Fibroblast of lung (primary cell): Measurements from ENCODE around the gene CRELD2. TPM values are rescaled to one million over a fixed set of nuclear protein-coding genes. Genes with fewer than 3 reads are reported as not detected.

Source experiments
- DNase-seq, 2 donors: peaks; one replicate each; pipeline versions ENCODE4 v3.0.0 to v3.0.0-alpha.2; 2010; ENCODE audit warnings: low read depth in 2 of 2
- H2AFZ ChIP-seq: 2 replicates; pipeline ENCODE4 v1.5.1; 2012; ENCODE audit warnings: low read length, control low read depth, inconsistent platforms
- H3K27ac ChIP-seq: 2 replicates; pipeline ENCODE4 v1.5.1; 2011; ENCODE audit warnings: low read length, control low read depth; ENCODE audit not compliant: insufficient read depth
- H3K27me3 ChIP-seq: 2 replicates; pipeline ENCODE4 v1.5.1; 2011; ENCODE audit warnings: mild to moderate bottlenecking, low read length; ENCODE audit not compliant: control insufficient read depth, insufficient read depth
- H3K36me3 ChIP-seq: 2 replicates; pipeline ENCODE4 v1.5.1; 2011; ENCODE audit warnings: low read length; ENCODE audit not compliant: control insufficient read depth, insufficient read depth
- H3K4me1 ChIP-seq: 2 replicates; pipeline ENCODE4 v1.5.1; 2011; ENCODE audit warnings: low read length; ENCODE audit not compliant: control insufficient read depth, insufficient read depth; ENCODE audit errors: extremely low read depth
- H3K4me2 ChIP-seq: 2 replicates; pipeline ENCODE4 v1.5.1; 2011; ENCODE audit warnings: low read length, control low read depth; ENCODE audit not compliant: insufficient read depth; ENCODE audit errors: extremely low read depth
- H3K4me3 ChIP-seq, 4 experiments: fragments of 200-600 bp in 1 of 4; sonication (generic) in 1 of 4; replicated peaks in 1 of 4; 2 replicates each; pipeline ENCODE4 v1.5.1; 2011 to 2016; ENCODE audit warnings: low read length in 4 of 4, low read depth in 3 of 4, mild to moderate bottlenecking in 3 of 4, control low read depth in 2 of 4, inconsistent platforms in 1 of 4, mixed read lengths in 1 of 4; ENCODE audit not compliant: insufficient read depth in 1 of 4; ENCODE audit errors: control extremely low read depth in 1 of 4
- H3K79me2 ChIP-seq: 2 replicates; pipeline ENCODE4 v1.5.1; 2012; ENCODE audit warnings: mild to moderate bottlenecking, low read length, inconsistent platforms; ENCODE audit not compliant: control insufficient read depth, insufficient read depth
- H3K9ac ChIP-seq: 2 replicates; pipeline ENCODE4 v1.5.1; 2011; ENCODE audit warnings: mild to moderate bottlenecking, low read length, control low read depth; ENCODE audit not compliant: insufficient read depth
- H3K9me3 ChIP-seq: 2 replicates; pipeline ENCODE4 v1.5.1; 2012; ENCODE audit warnings: low read depth, low read length; ENCODE audit not compliant: control insufficient read depth, insufficient read depth
- H4K20me1 ChIP-seq: 2 replicates; pipeline ENCODE4 v1.5.1; 2011; ENCODE audit warnings: low read length; ENCODE audit not compliant: control insufficient read depth, insufficient read depth; ENCODE audit errors: extremely low read depth
- EZH2 ChIP-seq: IDR thresholded peaks from 2 replicates; pipeline ENCODE4 v1.5.1; 2012; ENCODE audit warnings: low read length, control low read depth, mild to moderate bottlenecking; ENCODE audit errors: missing control alignments
- polyA plus RNA-seq, 2 donors: library from polyadenylated mRNA; depleted of rRNA in 1 of 2; stranded (reverse) in 1 of 2; unstranded in 1 of 2; fragments of >200 nt; gene quantifications; 2 replicates each; pipeline ENCODE4 v1.2.1, GENCODE V29; 2011 to 2012; ENCODE audit warnings: missing spikeins in 1 of 2
- total RNA-seq: library from RNA; depleted of rRNA; stranded (reverse); fragments of >200 nt; gene quantifications from 2 replicates; pipeline ENCODE4 v1.2.1, GENCODE V29; 2014
- TF ChIP-seq, protein P1 (sequence below), 2 donors: IDR thresholded peaks in 1 of 2; conservative IDR thresholded peaks in 1 of 2; 1 replicate in 1 of 2; 2 replicates in 1 of 2; pipeline ENCODE4 v1.5.1; 2011 to 2012; ENCODE audit warnings: low read length in 2 of 2, control low read depth in 1 of 2, inconsistent platforms in 1 of 2, low read depth in 1 of 2, mild to moderate bottlenecking in 1 of 2

Gene CRELD2
- total and polyA plus RNA-seq, 2 donors (not counting 1 experiment from before 2014, with no cell fraction given), result 45.3 to 56.6 TPM

DNA sequence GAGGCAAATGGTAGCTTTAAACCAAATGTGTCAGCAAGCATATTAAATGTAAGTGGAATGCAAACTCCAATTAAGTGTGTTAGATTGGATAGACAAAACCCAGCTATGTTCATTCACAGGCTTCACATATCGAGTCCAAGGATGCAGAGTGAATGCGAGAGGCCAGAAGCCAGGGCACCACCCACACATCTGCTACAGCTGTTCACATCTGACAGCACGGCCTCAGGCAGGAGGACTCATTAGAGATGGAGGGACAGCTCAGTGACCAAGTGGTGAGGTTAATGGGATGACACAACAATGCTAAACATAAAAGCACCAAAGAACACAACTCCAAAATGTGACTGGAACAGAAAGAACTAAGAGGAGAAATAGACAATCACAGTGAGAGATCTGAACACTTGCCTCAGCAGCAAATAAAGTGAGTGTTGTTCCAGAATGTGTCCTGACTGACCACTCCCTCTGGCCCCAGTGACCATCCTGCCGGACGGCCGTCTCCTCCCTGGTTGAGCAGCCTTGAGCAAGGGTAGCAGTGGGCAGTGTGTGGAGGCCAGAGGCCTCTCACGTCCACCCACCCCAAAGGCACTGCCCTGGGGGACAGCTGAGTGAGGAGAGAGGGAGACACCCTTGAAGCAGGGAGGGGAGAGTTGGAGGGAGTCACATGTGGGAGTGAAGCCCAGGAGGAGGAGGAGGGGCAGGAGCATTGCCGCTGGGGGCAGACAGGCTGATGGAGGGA is 23.9 kb upstream of the CRELD2 start:
- Histone ChIP-seq H2AFZ (no peak overlapping the region), H3K27ac (no peak overlapping the region), H3K79me2 (no peaks in the 10 kb centered on the region), H3K9ac (no peak overlapping the region), H3K4me2 (no peak overlapping the region), H3K4me3 (no peak overlapping the region), H3K36me3 (peaks cover 2% of the 10 kb centered on the region), H3K9me3 (no peaks in the 10 kb centered on the region), H4K20me1 (no peaks in the 10 kb centered on the region), H3K4me1 (no peaks in the 10 kb centered on the region), H3K27me3 (no peaks in the 10 kb centered on the region)
- no peak for DNase-seq
- TF ChIP-seq, protein P1, sequence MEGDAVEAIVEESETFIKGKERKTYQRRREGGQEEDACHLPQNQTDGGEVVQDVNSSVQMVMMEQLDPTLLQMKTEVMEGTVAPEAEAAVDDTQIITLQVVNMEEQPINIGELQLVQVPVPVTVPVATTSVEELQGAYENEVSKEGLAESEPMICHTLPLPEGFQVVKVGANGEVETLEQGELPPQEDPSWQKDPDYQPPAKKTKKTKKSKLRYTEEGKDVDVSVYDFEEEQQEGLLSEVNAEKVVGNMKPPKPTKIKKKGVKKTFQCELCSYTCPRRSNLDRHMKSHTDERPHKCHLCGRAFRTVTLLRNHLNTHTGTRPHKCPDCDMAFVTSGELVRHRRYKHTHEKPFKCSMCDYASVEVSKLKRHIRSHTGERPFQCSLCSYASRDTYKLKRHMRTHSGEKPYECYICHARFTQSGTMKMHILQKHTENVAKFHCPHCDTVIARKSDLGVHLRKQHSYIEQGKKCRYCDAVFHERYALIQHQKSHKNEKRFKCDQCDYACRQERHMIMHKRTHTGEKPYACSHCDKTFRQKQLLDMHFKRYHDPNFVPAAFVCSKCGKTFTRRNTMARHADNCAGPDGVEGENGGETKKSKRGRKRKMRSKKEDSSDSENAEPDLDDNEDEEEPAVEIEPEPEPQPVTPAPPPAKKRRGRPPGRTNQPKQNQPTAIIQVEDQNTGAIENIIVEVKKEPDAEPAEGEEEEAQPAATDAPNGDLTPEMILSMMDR (conservative IDR thresholded peaks at IDR 0.05 in 1 of 2, IDR thresholded peaks at IDR 0.05 in 1 of 2; ENCODE audit: low read depth in 1 of 2, low read length in 2 of 2), result no peak
- TF ChIP-seq EZH2, result no peak

DNA sequence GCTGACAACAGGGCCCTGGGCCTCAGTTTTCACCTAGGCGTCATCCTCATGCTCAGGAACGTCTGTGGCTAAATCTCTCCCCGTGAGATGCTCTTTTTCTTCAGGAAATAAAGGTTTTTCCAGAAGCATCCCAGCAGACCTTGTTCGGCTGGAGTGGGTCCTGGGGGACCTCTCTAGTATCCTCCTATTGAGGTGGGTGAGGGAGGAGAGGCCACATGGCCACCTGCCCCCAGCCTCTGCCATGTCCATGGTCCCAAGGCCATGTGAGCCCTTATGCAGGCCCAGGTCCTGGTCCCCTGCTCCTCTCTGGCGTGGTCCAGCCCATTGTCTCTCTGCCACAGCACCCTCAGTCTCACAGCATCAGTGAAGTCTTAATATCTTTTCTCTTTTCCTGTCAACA is 22.2 kb upstream of the CRELD2 start:
- TF ChIP-seq, protein P1 (conservative IDR thresholded peaks at IDR 0.05 in 1 of 2, IDR thresholded peaks at IDR 0.05 in 1 of 2; ENCODE audit: low read depth in 1 of 2, low read length in 2 of 2), result no peak
- no peak for TF ChIP-seq EZH2
- no peak for DNase-seq
- Histone ChIP-seq H2AFZ (no peak overlapping the region), H3K9ac (no peak overlapping the region), H3K27me3 (no peaks in the 10 kb centered on the region), H3K36me3 (peaks cover 4% of the 10 kb centered on the region), H3K4me1 (no peaks in the 10 kb centered on the region), H3K27ac (no peak overlapping the region), H3K79me2 (no peaks in the 10 kb centered on the region), H3K4me3 (no peak overlapping the region), H3K4me2 (no peak overlapping the region), H3K9me3 (no peaks in the 10 kb centered on the region), H4K20me1 (no peaks in the 10 kb centered on the region)

DNA sequence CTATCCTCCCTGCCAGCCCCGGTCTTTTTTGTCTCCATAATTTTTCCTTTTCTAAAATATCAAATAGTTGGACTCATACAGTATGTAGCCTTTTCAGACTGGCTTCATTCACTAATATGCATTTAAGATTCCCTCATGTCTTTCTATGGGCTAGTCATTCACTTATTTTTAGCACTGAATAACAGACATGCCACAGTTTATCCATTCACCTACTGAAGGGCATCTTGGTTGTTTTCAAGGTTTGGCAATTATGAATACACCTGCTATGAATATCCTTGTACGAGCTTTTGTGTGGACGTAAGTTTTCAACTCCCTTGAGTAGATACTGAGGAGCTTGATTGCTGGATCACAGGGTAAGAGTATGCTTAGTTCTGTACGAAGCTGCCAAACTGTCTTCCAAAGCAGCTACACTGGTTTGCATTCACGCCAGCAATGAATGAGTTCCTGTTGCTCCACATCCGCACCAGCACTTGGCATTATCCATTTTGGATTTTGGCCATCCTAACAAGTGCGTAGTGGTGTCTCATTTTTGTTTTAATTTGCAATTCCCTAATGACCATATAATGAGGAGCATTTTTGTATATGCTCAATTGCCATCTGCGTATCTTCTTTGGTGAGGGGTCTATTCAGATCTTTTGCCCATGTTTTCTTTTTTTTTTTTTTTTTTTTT is 21.3 kb upstream of the CRELD2 start:
- Histone ChIP-seq H3K27ac (no peak overlapping the region), H3K9ac (no peak overlapping the region), H3K4me3 (no peak overlapping the region), H3K4me1 (no peaks in the 10 kb centered on the region), H3K4me2 (no peak overlapping the region), H2AFZ (no peak overlapping the region), H3K9me3 (no peaks in the 10 kb centered on the region), H4K20me1 (no peaks in the 10 kb centered on the region), H3K27me3 (no peaks in the 10 kb centered on the region), H3K36me3 (peaks cover 9% of the 10 kb centered on the region), H3K79me2 (no peaks in the 10 kb centered on the region)
- DNase-seq, result no peak
- TF ChIP-seq EZH2, result no peak
- TF ChIP-seq, protein P1 (conservative IDR thresholded peaks at IDR 0.05 in 1 of 2, IDR thresholded peaks at IDR 0.05 in 1 of 2; ENCODE audit: low read depth in 1 of 2, low read length in 2 of 2), result no peak
